GM19238 (cell line): ENCODE data around the gene PTX3.

Experiments
- DNase-seq: peaks from one replicate; pipeline ENCODE4 v3.0.0; 2011; ENCODE audit warnings: low spot score; ENCODE audit not compliant: insufficient read length

PTX3 gene

DNA sequence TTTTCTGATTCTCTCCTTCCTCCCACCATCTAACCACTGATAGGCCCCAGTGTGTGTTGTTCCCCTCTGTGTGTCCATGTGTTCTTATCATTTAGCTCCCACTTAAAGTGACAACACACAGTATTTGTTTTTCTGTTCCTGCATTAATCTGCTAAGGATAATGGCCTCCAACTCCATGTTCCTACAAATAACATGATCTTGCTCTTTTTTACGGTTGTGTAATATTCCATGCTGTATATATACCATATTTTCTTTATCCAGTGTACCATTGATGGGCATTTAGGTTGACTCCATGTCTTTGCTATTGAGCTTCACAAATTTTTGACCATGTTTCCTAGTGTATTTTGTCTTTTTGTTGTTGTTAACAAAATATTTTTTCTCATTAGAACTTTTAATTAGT is 36.0 kb downstream of the PTX3 start:
- DNase-seq: no peak

DNA sequence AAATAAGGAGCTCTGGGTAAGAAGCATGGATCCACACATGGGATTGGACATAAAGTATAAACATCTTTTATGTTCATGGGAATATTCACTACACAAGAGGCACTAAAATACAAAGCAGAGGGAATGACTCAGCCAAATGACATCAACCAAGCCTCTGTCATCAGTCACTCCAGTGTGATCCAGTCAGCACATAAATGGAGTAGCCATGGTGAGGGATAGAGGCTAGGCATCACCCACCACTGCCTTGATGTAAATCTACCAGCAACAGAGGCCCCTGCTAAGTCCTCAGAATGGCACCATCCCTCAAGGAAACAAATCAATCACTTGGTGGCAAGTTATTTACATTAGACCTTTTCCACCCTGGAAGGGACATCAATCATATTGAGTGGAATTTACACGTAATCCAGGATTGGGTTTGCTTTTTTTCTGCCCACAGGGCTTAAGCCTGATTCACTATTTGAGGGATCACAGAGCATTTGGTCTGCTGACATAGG is 39.3 kb downstream of the PTX3 start:
- DNase-seq: no peak

- no peak for DNase-seq
These were observed 40.8 kb downstream of the PTX3 start for GRCh38 chr3:157477441-157477840.

DNA sequence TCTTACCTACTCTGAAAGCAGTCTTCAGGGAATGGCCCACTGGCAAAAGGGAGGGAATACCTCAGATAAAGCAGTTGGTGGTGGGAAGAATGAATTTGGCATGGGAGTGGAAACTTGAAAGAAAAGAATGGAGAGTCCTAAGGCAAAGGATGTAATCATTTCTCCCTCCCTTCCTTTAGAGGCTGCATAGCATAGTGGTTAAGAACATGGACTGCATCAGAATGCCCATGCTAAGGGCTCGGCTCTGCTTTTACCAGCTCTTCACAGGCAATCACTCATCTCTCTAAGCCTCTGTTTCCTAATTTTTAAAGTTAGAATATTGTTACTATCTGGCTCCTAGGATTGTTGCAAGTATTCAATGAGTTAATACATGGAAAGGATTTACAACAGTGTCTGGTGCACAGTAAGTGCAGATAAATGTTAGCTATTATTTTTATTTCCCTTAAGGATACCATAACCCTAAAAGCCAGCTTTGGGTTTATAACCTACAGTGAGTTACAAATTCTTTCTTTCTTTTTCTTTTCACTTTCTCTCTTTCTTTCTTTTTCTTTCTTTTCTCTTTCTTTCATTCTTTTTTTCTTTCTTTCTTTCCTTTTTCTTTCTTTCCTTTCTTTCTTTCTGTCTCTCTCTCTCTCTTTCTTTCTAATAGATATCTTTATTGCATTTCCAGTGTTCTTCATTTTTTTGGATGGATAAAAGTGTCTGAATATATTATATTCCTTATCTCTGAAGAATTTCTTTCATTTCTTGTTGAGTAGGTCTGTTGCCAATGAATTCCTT is 43.0 kb downstream of the PTX3 start:
- no peak for DNase-seq

- no peak for DNase-seq
These were observed 50.7 kb downstream of the PTX3 start for GRCh38 chr3:157487339-157487738.

DNA sequence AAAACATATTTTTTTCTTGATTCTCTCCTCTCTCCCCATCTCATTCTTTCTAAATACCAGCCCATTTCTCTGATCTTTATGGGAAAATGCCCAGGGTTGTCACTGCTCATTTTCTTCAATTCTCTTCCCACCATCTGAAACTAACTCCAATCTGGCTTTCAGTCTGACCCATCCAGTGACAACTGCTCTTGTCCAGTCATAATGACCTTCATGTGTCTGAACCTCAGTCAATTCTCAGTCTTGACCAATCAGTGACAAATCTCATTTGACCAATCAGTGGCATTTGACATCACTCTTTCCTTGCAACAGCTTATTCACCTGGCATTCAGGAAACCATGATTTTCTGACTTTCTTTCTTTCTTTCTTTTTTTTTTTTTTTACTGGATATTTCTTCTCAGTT is 51.5 kb downstream of the PTX3 start:
- DNase-seq: no peak

DNA sequence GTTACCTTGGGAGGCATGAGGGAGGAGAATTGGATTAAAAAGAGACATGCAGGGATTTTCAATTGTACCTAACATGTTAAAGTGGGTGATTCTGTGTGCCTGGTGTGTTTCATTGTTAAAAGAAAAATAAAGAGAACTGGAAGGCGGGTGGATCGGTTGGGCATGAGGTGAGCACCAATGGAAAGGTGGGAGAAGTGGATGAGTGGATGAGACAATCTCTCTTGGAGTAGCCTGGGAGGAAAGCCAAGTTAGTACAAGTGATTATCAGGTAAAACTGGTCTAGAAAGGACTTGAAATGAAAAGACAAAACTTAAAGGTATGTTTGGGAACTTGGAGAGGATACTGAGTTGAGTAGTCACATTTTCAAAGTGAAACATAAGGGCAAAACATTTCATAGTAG is 54.5 kb downstream of the PTX3 start:
- DNase-seq: no peak
